ENCODE data around the gene PAFAH2. TPM values are rescaled to one million over a fixed set of nuclear protein-coding genes. Genes with fewer than 3 reads are reported as not detected.

PAFAH2 gene
- total and polyA plus RNA-seq, 2 of the 8 experiments (the other 6 are each of a cell fraction or from before 2014, with no cell fraction given), result 7.7 to 9.3 TPM

- TF ChIP-seq, protein P1, sequence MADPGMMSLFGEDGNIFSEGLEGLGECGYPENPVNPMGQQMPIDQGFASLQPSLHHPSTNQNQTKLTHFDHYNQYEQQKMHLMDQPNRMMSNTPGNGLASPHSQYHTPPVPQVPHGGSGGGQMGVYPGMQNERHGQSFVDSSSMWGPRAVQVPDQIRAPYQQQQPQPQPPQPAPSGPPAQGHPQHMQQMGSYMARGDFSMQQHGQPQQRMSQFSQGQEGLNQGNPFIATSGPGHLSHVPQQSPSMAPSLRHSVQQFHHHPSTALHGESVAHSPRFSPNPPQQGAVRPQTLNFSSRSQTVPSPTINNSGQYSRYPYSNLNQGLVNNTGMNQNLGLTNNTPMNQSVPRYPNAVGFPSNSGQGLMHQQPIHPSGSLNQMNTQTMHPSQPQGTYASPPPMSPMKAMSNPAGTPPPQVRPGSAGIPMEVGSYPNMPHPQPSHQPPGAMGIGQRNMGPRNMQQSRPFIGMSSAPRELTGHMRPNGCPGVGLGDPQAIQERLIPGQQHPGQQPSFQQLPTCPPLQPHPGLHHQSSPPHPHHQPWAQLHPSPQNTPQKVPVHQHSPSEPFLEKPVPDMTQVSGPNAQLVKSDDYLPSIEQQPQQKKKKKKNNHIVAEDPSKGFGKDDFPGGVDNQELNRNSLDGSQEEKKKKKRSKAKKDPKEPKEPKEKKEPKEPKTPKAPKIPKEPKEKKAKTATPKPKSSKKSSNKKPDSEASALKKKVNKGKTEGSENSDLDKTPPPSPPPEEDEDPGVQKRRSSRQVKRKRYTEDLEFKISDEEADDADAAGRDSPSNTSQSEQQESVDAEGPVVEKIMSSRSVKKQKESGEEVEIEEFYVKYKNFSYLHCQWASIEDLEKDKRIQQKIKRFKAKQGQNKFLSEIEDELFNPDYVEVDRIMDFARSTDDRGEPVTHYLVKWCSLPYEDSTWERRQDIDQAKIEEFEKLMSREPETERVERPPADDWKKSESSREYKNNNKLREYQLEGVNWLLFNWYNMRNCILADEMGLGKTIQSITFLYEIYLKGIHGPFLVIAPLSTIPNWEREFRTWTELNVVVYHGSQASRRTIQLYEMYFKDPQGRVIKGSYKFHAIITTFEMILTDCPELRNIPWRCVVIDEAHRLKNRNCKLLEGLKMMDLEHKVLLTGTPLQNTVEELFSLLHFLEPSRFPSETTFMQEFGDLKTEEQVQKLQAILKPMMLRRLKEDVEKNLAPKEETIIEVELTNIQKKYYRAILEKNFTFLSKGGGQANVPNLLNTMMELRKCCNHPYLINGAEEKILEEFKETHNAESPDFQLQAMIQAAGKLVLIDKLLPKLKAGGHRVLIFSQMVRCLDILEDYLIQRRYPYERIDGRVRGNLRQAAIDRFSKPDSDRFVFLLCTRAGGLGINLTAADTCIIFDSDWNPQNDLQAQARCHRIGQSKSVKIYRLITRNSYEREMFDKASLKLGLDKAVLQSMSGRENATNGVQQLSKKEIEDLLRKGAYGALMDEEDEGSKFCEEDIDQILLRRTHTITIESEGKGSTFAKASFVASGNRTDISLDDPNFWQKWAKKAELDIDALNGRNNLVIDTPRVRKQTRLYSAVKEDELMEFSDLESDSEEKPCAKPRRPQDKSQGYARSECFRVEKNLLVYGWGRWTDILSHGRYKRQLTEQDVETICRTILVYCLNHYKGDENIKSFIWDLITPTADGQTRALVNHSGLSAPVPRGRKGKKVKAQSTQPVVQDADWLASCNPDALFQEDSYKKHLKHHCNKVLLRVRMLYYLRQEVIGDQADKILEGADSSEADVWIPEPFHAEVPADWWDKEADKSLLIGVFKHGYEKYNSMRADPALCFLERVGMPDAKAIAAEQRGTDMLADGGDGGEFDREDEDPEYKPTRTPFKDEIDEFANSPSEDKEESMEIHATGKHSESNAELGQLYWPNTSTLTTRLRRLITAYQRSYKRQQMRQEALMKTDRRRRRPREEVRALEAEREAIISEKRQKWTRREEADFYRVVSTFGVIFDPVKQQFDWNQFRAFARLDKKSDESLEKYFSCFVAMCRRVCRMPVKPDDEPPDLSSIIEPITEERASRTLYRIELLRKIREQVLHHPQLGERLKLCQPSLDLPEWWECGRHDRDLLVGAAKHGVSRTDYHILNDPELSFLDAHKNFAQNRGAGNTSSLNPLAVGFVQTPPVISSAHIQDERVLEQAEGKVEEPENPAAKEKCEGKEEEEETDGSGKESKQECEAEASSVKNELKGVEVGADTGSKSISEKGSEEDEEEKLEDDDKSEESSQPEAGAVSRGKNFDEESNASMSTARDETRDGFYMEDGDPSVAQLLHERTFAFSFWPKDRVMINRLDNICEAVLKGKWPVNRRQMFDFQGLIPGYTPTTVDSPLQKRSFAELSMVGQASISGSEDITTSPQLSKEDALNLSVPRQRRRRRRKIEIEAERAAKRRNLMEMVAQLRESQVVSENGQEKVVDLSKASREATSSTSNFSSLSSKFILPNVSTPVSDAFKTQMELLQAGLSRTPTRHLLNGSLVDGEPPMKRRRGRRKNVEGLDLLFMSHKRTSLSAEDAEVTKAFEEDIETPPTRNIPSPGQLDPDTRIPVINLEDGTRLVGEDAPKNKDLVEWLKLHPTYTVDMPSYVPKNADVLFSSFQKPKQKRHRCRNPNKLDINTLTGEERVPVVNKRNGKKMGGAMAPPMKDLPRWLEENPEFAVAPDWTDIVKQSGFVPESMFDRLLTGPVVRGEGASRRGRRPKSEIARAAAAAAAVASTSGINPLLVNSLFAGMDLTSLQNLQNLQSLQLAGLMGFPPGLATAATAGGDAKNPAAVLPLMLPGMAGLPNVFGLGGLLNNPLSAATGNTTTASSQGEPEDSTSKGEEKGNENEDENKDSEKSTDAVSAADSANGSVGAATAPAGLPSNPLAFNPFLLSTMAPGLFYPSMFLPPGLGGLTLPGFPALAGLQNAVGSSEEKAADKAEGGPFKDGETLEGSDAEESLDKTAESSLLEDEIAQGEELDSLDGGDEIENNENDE (IDR thresholded peaks at IDR 0.05; ENCODE audit: insufficient replicate concordance, low read length), result no peak
- TF ChIP-seq POLR2AphosphoS5 (IDR thresholded peaks at IDR 0.05; ENCODE audit: low read depth, low read length), result no peak
- TF ChIP-seq YY1 (IDR thresholded peaks at IDR 0.05; ENCODE audit: low read depth, low read length), result no peak
- no peak for TF ChIP-seq MAX (IDR thresholded peaks at IDR 0.05)
- TF ChIP-seq, protein P2, sequence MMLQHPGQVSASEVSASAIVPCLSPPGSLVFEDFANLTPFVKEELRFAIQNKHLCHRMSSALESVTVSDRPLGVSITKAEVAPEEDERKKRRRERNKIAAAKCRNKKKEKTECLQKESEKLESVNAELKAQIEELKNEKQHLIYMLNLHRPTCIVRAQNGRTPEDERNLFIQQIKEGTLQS (IDR thresholded peaks at IDR 0.05; ENCODE audit: insufficient read depth, low read depth, low read length), result no peak
- TF ChIP-seq TEAD4 (IDR thresholded peaks at IDR 0.05; ENCODE audit: low read depth, low read length), result no peak
Measured at GRCh38 chr1:25944986-25945385, 52.9 kb downstream of the PAFAH2 start (continued).

All from H1 (cell line).